Stimulated activated CD4-positive, alpha-beta T cell treated with anti-CD3 and anti-CD28 coated beads, TNF-alpha, amount 100 ng/mL, for 1 hour (primary cell): ENCODE data around the gene DHX38.

ENCODE experiments used
- DNase-seq, 3 donors: peaks; one replicate each; pipeline ENCODE4 v3.0.0-alpha.2; 2020; ENCODE audit warnings: low read depth in 3 of 3, low spot score in 1 of 3

The DHX38 gene

DNA sequence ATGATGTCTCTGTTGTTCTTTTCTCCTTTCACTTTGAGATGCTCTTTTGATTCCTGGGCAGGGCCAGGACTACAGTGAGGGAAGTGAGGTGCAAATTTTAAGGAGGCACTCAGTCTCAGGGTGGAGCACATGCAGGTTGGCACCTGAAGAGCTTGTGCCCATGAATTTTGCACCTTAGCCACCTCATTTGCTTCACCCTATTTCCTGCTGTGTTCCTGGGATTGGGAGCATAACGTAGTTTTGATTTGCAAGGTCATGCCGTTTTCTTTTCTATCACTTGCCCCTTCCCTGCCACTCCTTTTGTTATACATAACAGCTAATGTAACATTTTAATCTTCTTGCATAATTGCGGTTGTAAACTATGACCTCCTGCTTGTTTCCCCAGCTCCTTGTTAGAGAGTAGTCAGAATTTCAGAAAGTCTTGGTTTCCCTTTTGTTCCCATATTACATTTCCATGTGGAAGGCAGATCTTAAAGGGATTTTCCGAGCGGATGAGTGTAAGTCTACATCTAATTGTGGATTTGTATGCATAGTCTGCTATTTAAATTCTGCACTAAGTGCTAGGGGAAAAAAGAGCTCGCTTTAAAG, 68.6 kb downstream of the DHX38 start:
- no peak for DNase-seq
